OCI-LY3 (cell line): Measurements from ENCODE around the gene TRIM61.
"Not testable (repeated sequence)": the region's sequence is repeated elsewhere in the genome, so short reads cannot be mapped to it uniquely, and the experiment has no call there.

ENCODE experiments used
- H2AFZ ChIP-seq: fragments of 200-600, 300-600 bp; shearing (Covaris generic); 2 replicates; pipeline ENCODE4 v1.6.0; 2014; ENCODE audit warnings: antibody characterized with exemption, low read depth, low read length
- H3K27ac ChIP-seq: fragments of 200-600, 300-600 bp; sonication (generic); 2 replicates; pipeline ENCODE4 v1.5.1; 2014; ENCODE audit warnings: mild to moderate bottlenecking, low read length, moderate library complexity, mixed read lengths
- H3K27me3 ChIP-seq: fragments of 200-600, 300-600 bp; sonication (generic); 2 replicates; pipeline ENCODE4 v1.6.1; 2014; ENCODE audit warnings: low read depth, low read length, mixed read lengths
- H3K36me3 ChIP-seq: fragments of 200-600, 300-600 bp; sonication (generic); replicated peaks from 2 replicates; pipeline ENCODE3; 2014; ENCODE audit warnings: low read depth, low read length, mixed read lengths
- H3K4me1 ChIP-seq: fragments of 300-600, 200-600 bp; sonication (generic); 2 replicates; pipeline ENCODE4 v1.6.1; 2014; ENCODE audit warnings: low read length, mixed read lengths
- H3K4me2 ChIP-seq: fragments of 200-600, 300-600 bp; sonication (generic); 2 replicates; pipeline ENCODE4 v1.6.1; 2014; ENCODE audit warnings: low read length, mixed read lengths
- H3K4me3 ChIP-seq: fragments of 300-600, 200-600 bp; sonication (generic); 2 replicates; pipeline ENCODE4 v1.5.1; 2014; ENCODE audit warnings: antibody characterized with exemption, mild to moderate bottlenecking, low read length, moderate library complexity
- H3K79me2 ChIP-seq: fragments of 300-600, 200-600 bp; shearing (Covaris generic); 2 replicates; pipeline ENCODE4 v1.6.1; 2014; ENCODE audit warnings: mild to moderate bottlenecking, low read length, mixed read lengths
- H3K9ac ChIP-seq: fragments of 300-600, 200-600 bp; shearing (Covaris generic); 2 replicates; pipeline ENCODE4 v1.6.0; 2014; ENCODE audit warnings: mild to moderate bottlenecking, low read length, moderate library complexity
- H3K9me3 ChIP-seq: fragments of 200-600, 300-600 bp; shearing (Covaris generic); 2 replicates; pipeline ENCODE4 v1.6.1; 2014; ENCODE audit warnings: low read length, mixed read lengths; ENCODE audit not compliant: insufficient read depth
- H4K20me1 ChIP-seq: fragments of 200-600, 300-600 bp; sonication (generic); 2 replicates; pipeline ENCODE4 v1.6.1; 2016; ENCODE audit warnings: low read length, mixed read lengths; ENCODE audit not compliant: insufficient read depth
- EZH2phosphoT487 ChIP-seq: fragments of 200-600 bp; shearing (Covaris generic); IDR thresholded peaks from 2 replicates; pipeline ENCODE4 v1.6.1; 2018; ENCODE audit warnings: antibody characterized with exemption, mixed run types, low read depth
- TF ChIP-seq, protein P1 (sequence below): fragments of 200-600, 300-600 bp; sonication (generic); IDR thresholded peaks from 2 replicates; pipeline ENCODE4 v1.5.1; 2014; ENCODE audit warnings: antibody characterized with exemption, low read length, low read depth

Gene TRIM61

GRCh38 chr4:164946810-164947209 lies 30.6 kb downstream of the TRIM61 start:
- Histone ChIP-seq H3K4me3 (no peak overlapping the region), H3K27me3 (no peaks in the 10 kb centered on the region), H3K4me2 (no peak overlapping the region), H3K79me2 (no peaks in the 10 kb centered on the region), H3K27ac (no peak overlapping the region), H3K4me1 (peaks cover 3% of the 10 kb centered on the region; the same call in 1 of the 2 replicates), H3K9me3 (no peaks in the 10 kb centered on the region), H2AFZ (no peak overlapping the region), H3K36me3 (no peaks in the 10 kb centered on the region), H4K20me1 (no peaks in the 10 kb centered on the region), H3K9ac (no peak overlapping the region)
- no peak for TF ChIP-seq EZH2phosphoT487
- TF ChIP-seq, protein P1, sequence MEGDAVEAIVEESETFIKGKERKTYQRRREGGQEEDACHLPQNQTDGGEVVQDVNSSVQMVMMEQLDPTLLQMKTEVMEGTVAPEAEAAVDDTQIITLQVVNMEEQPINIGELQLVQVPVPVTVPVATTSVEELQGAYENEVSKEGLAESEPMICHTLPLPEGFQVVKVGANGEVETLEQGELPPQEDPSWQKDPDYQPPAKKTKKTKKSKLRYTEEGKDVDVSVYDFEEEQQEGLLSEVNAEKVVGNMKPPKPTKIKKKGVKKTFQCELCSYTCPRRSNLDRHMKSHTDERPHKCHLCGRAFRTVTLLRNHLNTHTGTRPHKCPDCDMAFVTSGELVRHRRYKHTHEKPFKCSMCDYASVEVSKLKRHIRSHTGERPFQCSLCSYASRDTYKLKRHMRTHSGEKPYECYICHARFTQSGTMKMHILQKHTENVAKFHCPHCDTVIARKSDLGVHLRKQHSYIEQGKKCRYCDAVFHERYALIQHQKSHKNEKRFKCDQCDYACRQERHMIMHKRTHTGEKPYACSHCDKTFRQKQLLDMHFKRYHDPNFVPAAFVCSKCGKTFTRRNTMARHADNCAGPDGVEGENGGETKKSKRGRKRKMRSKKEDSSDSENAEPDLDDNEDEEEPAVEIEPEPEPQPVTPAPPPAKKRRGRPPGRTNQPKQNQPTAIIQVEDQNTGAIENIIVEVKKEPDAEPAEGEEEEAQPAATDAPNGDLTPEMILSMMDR: no peak

- Histone ChIP-seq H4K20me1 (no peaks in the 10 kb centered on the region), H2AFZ (no peak overlapping the region), H3K9me3 (no peaks in the 10 kb centered on the region), H3K79me2 (no peaks in the 10 kb centered on the region), H3K4me2 (no peak overlapping the region), H3K27me3 (no peaks in the 10 kb centered on the region), H3K36me3 (no peaks in the 10 kb centered on the region), H3K4me1 (peaks cover 3% of the 10 kb centered on the region; the same call in 1 of the 2 replicates), H3K27ac (no peak overlapping the region), H3K9ac (no peak overlapping the region), H3K4me3 (no peak overlapping the region)
- TF ChIP-seq EZH2phosphoT487: no peak
- TF ChIP-seq, protein P1: no peak
These were observed 32.3 kb downstream of the TRIM61 start for GRCh38 chr4:164945146-164945545.

DNA sequence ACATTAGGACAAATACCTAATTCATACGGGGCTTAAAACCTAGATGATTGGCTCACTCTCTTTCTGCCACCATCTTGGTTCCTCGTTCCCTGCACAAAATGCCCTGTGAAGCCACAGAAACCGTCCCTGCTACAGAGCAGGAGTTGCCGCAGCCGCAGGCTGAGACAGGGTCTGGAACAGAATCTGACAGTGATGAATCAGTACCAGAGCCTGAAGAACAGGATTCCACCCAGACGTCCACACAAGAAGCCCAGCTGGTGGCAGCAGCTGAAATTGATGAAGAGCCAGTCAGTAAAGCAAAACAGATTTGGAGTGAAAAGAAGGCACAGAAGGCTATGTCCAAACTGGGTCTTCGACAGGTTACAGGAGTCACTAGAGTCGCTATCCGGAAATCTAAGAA lies 34.3 kb downstream of the TRIM61 start:
- no peaks in the 10 kb centered on the region for H3K36me3 ChIP-seq
- no peaks in the 10 kb centered on the region for H3K9me3 ChIP-seq
- no peaks in the 10 kb centered on the region for H3K79me2 ChIP-seq
- peaks cover 3% of the 10 kb centered on the region; the same call in 1 of the 2 replicates for H3K4me1 ChIP-seq
- no peaks in the 10 kb centered on the region for H3K27me3 ChIP-seq
- no peaks in the 10 kb centered on the region for H4K20me1 ChIP-seq
- TF ChIP-seq EZH2phosphoT487: no peak
- TF ChIP-seq, protein P1: no peak
- H2AFZ ChIP-seq: no peak overlapping the region
- no peak overlapping the region for H3K4me3 ChIP-seq
- no peak overlapping the region for H3K27ac ChIP-seq
- H3K9ac ChIP-seq: no peak overlapping the region
- H3K4me2 ChIP-seq: no peak overlapping the region

- H3K27ac ChIP-seq: no peak overlapping the region
- no peak overlapping the region for H2AFZ ChIP-seq
- no peaks in the 10 kb centered on the region for H3K79me2 ChIP-seq
- no peaks in the 10 kb centered on the region for H3K36me3 ChIP-seq
- H3K9me3 ChIP-seq: no peaks in the 10 kb centered on the region
- no peak overlapping the region for H3K9ac ChIP-seq
- H3K4me1 ChIP-seq: peaks cover 27% of the 10 kb centered on the region
- H3K4me2 ChIP-seq: no peak overlapping the region
- no peak overlapping the region for H3K4me3 ChIP-seq
- H4K20me1 ChIP-seq: no peaks in the 10 kb centered on the region
- TF ChIP-seq, protein P1: peak; percentile 58
- TF ChIP-seq EZH2phosphoT487: no peak
- H3K27me3 ChIP-seq: no peaks in the 10 kb centered on the region
These were observed 39.7 kb downstream of the TRIM61 start for GRCh38 chr4:164937576-164938270.

- Histone ChIP-seq H3K27ac (peak overlapping the region; percentile 69), H3K4me3 (peak overlapping the region; percentile 18; the same call in 1 of the 2 replicates), H2AFZ (peak overlapping the region; percentile 93), H3K9ac (peak overlapping the region; percentile 25; the same call in 1 of the 2 replicates), H3K4me2 (peak overlapping the region; percentile 49), H3K4me1 (peaks cover 27% of the 10 kb centered on the region)
- H3K27me3 ChIP-seq, H3K36me3 ChIP-seq, H3K9me3 ChIP-seq, H3K79me2 ChIP-seq, H4K20me1 ChIP-seq: not testable (repeated sequence)
These were observed 41.4 kb downstream of the TRIM61 start for GRCh38 chr4:164935865-164936606.
